Dendritic cell treated with granulocyte-macrophage colony-stimulating factor and Interleukin-4, amounts not matched to agents 40 ng/mL and 50 ng/mL, for 4 days (primary cell): ENCODE data around the gene FLYWCH1.

Experiments used
- H3K27ac Mint-ChIP-seq: one replicate; pipeline ENCODE4 v1.8.0; 2022; ENCODE audit warnings: mild to moderate bottlenecking, mixed read lengths
- H3K27me3 Mint-ChIP-seq: one replicate; pipeline ENCODE4 v1.8.0; 2022; ENCODE audit warnings: mild to moderate bottlenecking, mixed read lengths
- H3K36me3 Mint-ChIP-seq: one replicate; pipeline ENCODE4 v1.8.0; 2022; ENCODE audit warnings: low read depth, mixed read lengths
- H3K4me1 Mint-ChIP-seq: one replicate; pipeline ENCODE4 v1.8.0; 2022; ENCODE audit warnings: low read depth, mixed read lengths
- H3K4me3 Mint-ChIP-seq: one replicate; pipeline ENCODE4 v1.8.0; 2022; ENCODE audit warnings: mild to moderate bottlenecking, moderate library complexity, mixed read lengths
- H3K9me3 Mint-ChIP-seq: one replicate; pipeline ENCODE4 v1.8.0; 2022; ENCODE audit warnings: mixed read lengths
- intact Hi-C: fragments of 100-400 bp; cut with micrococcal nuclease; formaldehyde crosslinking; loops from one replicate; pipeline ENCODE4 v1.15.0; 2022

FLYWCH1 gene

GRCh38 chr16:2977440-2977839, 65.7 kb downstream of the FLYWCH1 start:
- H3K9me3 Mint-ChIP-seq: no peaks in the 10 kb centered on the region
- peaks cover 5% of the 10 kb centered on the region for H3K27me3 Mint-ChIP-seq
- H3K4me1 Mint-ChIP-seq: peaks cover 14% of the 10 kb centered on the region
- intact Hi-C loops: no loop called here
- no peak overlapping the region for H3K27ac Mint-ChIP-seq
- H3K4me3 Mint-ChIP-seq: no peak overlapping the region
- H3K36me3 Mint-ChIP-seq: peaks cover 27% of the 10 kb centered on the region

GRCh38 chr16:2979669-2980226, 68.0 kb downstream of the FLYWCH1 start:
- H3K4me3 Mint-ChIP-seq: peak overlapping the region; percentile 80
- H3K9me3 Mint-ChIP-seq: no peaks in the 10 kb centered on the region
- H3K27me3 Mint-ChIP-seq: peaks cover 8% of the 10 kb centered on the region
- peaks cover 3% of the 10 kb centered on the region for H3K36me3 Mint-ChIP-seq
- peaks cover 22% of the 10 kb centered on the region for H3K4me1 Mint-ChIP-seq
- intact Hi-C loops: no loop called here
- peak overlapping the region; percentile 91 for H3K27ac Mint-ChIP-seq

GRCh38 chr16:2980227-2981176, 68.8 kb downstream of the FLYWCH1 start, which contains the start of gene PKMYT1:
PKMYT1 (minus strand) TSS chr16:2980446; CDS start chr16:2979657, 789 bp downstream.
- Mint-ChIP-seq H3K36me3 (no peaks in the 10 kb centered on the region), H3K4me1 (peaks cover 22% of the 10 kb centered on the region), H3K9me3 (no peaks in the 10 kb centered on the region), H3K27ac (peak within 1 kb of the TSS; percentile 91), H3K4me3 (peak within 1 kb of the TSS; percentile 80), H3K27me3 (peaks cover 8% of the 10 kb centered on the region)
- intact Hi-C loops: no loop called here

- H3K36me3 Mint-ChIP-seq: no peaks in the 10 kb centered on the region
- no peaks in the 10 kb centered on the region for H3K9me3 Mint-ChIP-seq
- intact Hi-C loops: no loop called here
- H3K4me3 Mint-ChIP-seq: peak overlapping the region; percentile 80
- peaks cover 9% of the 10 kb centered on the region for H3K27me3 Mint-ChIP-seq
- H3K27ac Mint-ChIP-seq: peak overlapping the region; percentile 91
- peaks cover 22% of the 10 kb centered on the region for H3K4me1 Mint-ChIP-seq
Observed at GRCh38 chr16:2981177-2981898, 69.6 kb downstream of the FLYWCH1 start.

- Mint-ChIP-seq H3K27me3 (peaks cover 14% of the 10 kb centered on the region), H3K4me3 (peak overlapping the region; percentile 50), H3K4me1 (peaks cover 22% of the 10 kb centered on the region), H3K9me3 (no peaks in the 10 kb centered on the region), H3K27ac (peak overlapping the region; percentile 91), H3K36me3 (no peaks in the 10 kb centered on the region)
- intact Hi-C loops: no loop called here
Observed at GRCh38 chr16:2981899-2982250, 70.1 kb downstream of the FLYWCH1 start.

GRCh38 chr16:2982402-2982801, 70.7 kb downstream of the FLYWCH1 start:
- Mint-ChIP-seq H3K27ac (peak overlapping the region; percentile 91), H3K4me3 (no peak overlapping the region), H3K27me3 (peaks cover 17% of the 10 kb centered on the region), H3K9me3 (no peaks in the 10 kb centered on the region), H3K36me3 (no peaks in the 10 kb centered on the region), H3K4me1 (peaks cover 22% of the 10 kb centered on the region)
- intact Hi-C loops: no loop called here

- Mint-ChIP-seq H3K36me3 (no peaks in the 10 kb centered on the region), H3K4me3 (peak overlapping the region; percentile 49), H3K9me3 (no peaks in the 10 kb centered on the region), H3K4me1 (peaks cover 22% of the 10 kb centered on the region), H3K27me3 (peaks cover 26% of the 10 kb centered on the region), H3K27ac (peak overlapping the region; percentile 49)
- intact Hi-C loops: no loop called here
Observed at GRCh38 chr16:2983706-2984136, 72.0 kb downstream of the FLYWCH1 start.

- Mint-ChIP-seq H3K4me1 (peaks cover 13% of the 10 kb centered on the region), H3K27me3 (peaks cover 40% of the 10 kb centered on the region), H3K4me3 (no peak overlapping the region), H3K9me3 (no peaks in the 10 kb centered on the region), H3K27ac (no peak overlapping the region), H3K36me3 (no peaks in the 10 kb centered on the region)
- intact Hi-C loops: no loop called here
Observed at GRCh38 chr16:2985462-2985861, 73.7 kb downstream of the FLYWCH1 start.

- Mint-ChIP-seq H3K9me3 (no peaks in the 10 kb centered on the region), H3K4me1 (peaks cover 13% of the 10 kb centered on the region), H3K27ac (no peak overlapping the region), H3K27me3 (peaks cover 45% of the 10 kb centered on the region), H3K4me3 (no peak overlapping the region), H3K36me3 (no peaks in the 10 kb centered on the region)
- intact Hi-C loops: no loop called here
Observed at GRCh38 chr16:2985893-2986355, 74.2 kb downstream of the FLYWCH1 start.

- intact Hi-C loops: no loop called here
- Mint-ChIP-seq H3K27me3 (peaks cover 47% of the 10 kb centered on the region), H3K9me3 (no peaks in the 10 kb centered on the region), H3K4me3 (no peak overlapping the region), H3K4me1 (peaks cover 11% of the 10 kb centered on the region), H3K27ac (no peak overlapping the region), H3K36me3 (no peaks in the 10 kb centered on the region)
Observed at GRCh38 chr16:2986623-2987188, 75.0 kb downstream of the FLYWCH1 start.

GRCh38 chr16:2987286-2987685, 75.6 kb downstream of the FLYWCH1 start:
- no peak overlapping the region for H3K27ac Mint-ChIP-seq
- no peaks in the 10 kb centered on the region for H3K9me3 Mint-ChIP-seq
- peaks cover 44% of the 10 kb centered on the region for H3K27me3 Mint-ChIP-seq
- H3K4me3 Mint-ChIP-seq: no peak overlapping the region
- H3K36me3 Mint-ChIP-seq: no peaks in the 10 kb centered on the region
- intact Hi-C loops: no loop called here
- peaks cover 8% of the 10 kb centered on the region for H3K4me1 Mint-ChIP-seq

- H3K9me3 Mint-ChIP-seq: no peaks in the 10 kb centered on the region
- H3K27me3 Mint-ChIP-seq: peaks cover 43% of the 10 kb centered on the region
- H3K36me3 Mint-ChIP-seq: no peaks in the 10 kb centered on the region
- H3K4me3 Mint-ChIP-seq: no peak overlapping the region
- H3K27ac Mint-ChIP-seq: no peak overlapping the region
- peaks cover 8% of the 10 kb centered on the region for H3K4me1 Mint-ChIP-seq
- intact Hi-C loops: no loop called here
Observed at GRCh38 chr16:2987833-2988232, 76.1 kb downstream of the FLYWCH1 start.

- H3K36me3 Mint-ChIP-seq: no peaks in the 10 kb centered on the region
- H3K27ac Mint-ChIP-seq: no peak overlapping the region
- no peaks in the 10 kb centered on the region for H3K9me3 Mint-ChIP-seq
- peaks cover 44% of the 10 kb centered on the region for H3K27me3 Mint-ChIP-seq
- H3K4me1 Mint-ChIP-seq: peaks cover 6% of the 10 kb centered on the region
- no peak overlapping the region for H3K4me3 Mint-ChIP-seq
- intact Hi-C loops: no loop called here
Observed at GRCh38 chr16:2988590-2989099, 76.9 kb downstream of the FLYWCH1 start.
